Fibroblast of lung (primary cell): ENCODE measurements around the gene NDUFA1.

ENCODE experiments used
- EZH2 ChIP-seq: IDR thresholded peaks from 2 replicates; pipeline ENCODE4 v1.5.1; 2012; ENCODE audit warnings: low read length, control low read depth, mild to moderate bottlenecking; ENCODE audit errors: missing control alignments
- TF ChIP-seq, protein P1 (sequence below), 2 donors: IDR thresholded peaks in 1 of 2; conservative IDR thresholded peaks in 1 of 2; 1 replicate in 1 of 2; 2 replicates in 1 of 2; pipeline ENCODE4 v1.5.1; 2011 to 2012; ENCODE audit warnings: low read length in 2 of 2, control low read depth in 1 of 2, inconsistent platforms in 1 of 2, low read depth in 1 of 2, mild to moderate bottlenecking in 1 of 2

- TF ChIP-seq, protein P1, sequence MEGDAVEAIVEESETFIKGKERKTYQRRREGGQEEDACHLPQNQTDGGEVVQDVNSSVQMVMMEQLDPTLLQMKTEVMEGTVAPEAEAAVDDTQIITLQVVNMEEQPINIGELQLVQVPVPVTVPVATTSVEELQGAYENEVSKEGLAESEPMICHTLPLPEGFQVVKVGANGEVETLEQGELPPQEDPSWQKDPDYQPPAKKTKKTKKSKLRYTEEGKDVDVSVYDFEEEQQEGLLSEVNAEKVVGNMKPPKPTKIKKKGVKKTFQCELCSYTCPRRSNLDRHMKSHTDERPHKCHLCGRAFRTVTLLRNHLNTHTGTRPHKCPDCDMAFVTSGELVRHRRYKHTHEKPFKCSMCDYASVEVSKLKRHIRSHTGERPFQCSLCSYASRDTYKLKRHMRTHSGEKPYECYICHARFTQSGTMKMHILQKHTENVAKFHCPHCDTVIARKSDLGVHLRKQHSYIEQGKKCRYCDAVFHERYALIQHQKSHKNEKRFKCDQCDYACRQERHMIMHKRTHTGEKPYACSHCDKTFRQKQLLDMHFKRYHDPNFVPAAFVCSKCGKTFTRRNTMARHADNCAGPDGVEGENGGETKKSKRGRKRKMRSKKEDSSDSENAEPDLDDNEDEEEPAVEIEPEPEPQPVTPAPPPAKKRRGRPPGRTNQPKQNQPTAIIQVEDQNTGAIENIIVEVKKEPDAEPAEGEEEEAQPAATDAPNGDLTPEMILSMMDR (conservative IDR thresholded peaks at IDR 0.05 in 1 of 2, IDR thresholded peaks at IDR 0.05 in 1 of 2; ENCODE audit: low read depth in 1 of 2, low read length in 2 of 2), result no peak
- no peak for TF ChIP-seq EZH2
These were observed 8.4 kb downstream of the NDUFA1 start for GRCh38 chrX:119880076-119880475.
